Tibial nerve (tissue), 4 donors: ENCODE measurements around the gene NR2F2. TPM values are rescaled to one million over a fixed set of nuclear protein-coding genes. Genes with fewer than 3 reads are reported as not detected.
A peak's percentile ranks its signal among the peaks of the same experiment; 100 is the strongest.

Experiments used
- DNase-seq, 2 donors: peaks; one replicate each; pipeline ENCODE4 v3.0.0-alpha.2; 2019; ENCODE audit warnings: low spot score in 2 of 2
- H3K27ac ChIP-seq, 4 donors: fragments of 200-600 bp; sonication (generic) in 3 of 4; one replicate each; pipeline ENCODE4 v1.5.1; 2017 to 2019; ENCODE audit warnings: mild to moderate bottlenecking in 1 of 4
- H3K27me3 ChIP-seq, 2 donors: fragments of 200-600 bp; sonication (generic) in 1 of 2; one replicate each; pipeline versions ENCODE4 v1.5.1 to v1.6.0; 2017 to 2019
- H3K36me3 ChIP-seq, 3 donors: fragments of 200-600 bp; sonication (generic); one replicate each; pipeline ENCODE4 v1.5.1; 2018 to 2019
- H3K4me1 ChIP-seq, 4 donors: fragments of 200-600 bp; sonication (generic) in 3 of 4; one replicate each; pipeline ENCODE4 v1.5.1; 2017 to 2019
- H3K4me3 ChIP-seq, 4 donors: fragments of 200-600 bp; sonication (generic) in 3 of 4; one replicate each; pipeline ENCODE4 v1.5.1; 2017 to 2019; ENCODE audit warnings: mild to moderate bottlenecking in 1 of 4, moderate library complexity in 1 of 4
- H3K9me3 ChIP-seq, 4 donors: fragments of 200-600 bp; sonication (generic) in 3 of 4; one replicate each; pipeline ENCODE4 v1.5.1; 2017 to 2019
- CTCF ChIP-seq, 5 experiments: fragments of 200-600 bp in 3 of 5; fragments of 450-650 bp in 2 of 5; sonication (generic) in 3 of 5; IDR thresholded peaks; one replicate each; pipeline ENCODE4 v1.5.1; 2016 to 2019; ENCODE audit warnings: antibody characterized with exemption in 5 of 5, mild to moderate bottlenecking in 3 of 5, moderate library complexity in 2 of 5
- EP300 ChIP-seq, 2 donors: sonication (generic); formaldehyde crosslinking; IDR thresholded peaks; one replicate each; pipeline ENCODE4 v1.6.1; 2017; ENCODE audit warnings: antibody characterized with exemption in 2 of 2, mild to moderate bottlenecking in 1 of 2
- POLR2A ChIP-seq, 2 donors: fragments of 450-650 bp; IDR thresholded peaks; one replicate each; pipeline ENCODE4 v1.6.1; 2017; ENCODE audit warnings: antibody characterized with exemption in 2 of 2, mild to moderate bottlenecking in 2 of 2, moderate library complexity in 2 of 2
- WGBS, 2 donors: methylation state at CpG; one replicate each; pipeline ENCODE4 v1.1.5; 2018; 5-methylcytosine and 5-hydroxymethylcytosine counted together
- total RNA-seq, 4 donors: library from RNA; depleted of rRNA; stranded (reverse); fragments of >200 nt; gene quantifications; one replicate each; pipeline ENCODE4 v1.1.0, GENCODE V29; 2016

The NR2F2 gene
- total RNA-seq, 4 donors from 2014 or later: 70.8 to 129 (median 124) TPM

- H3K27me3 ChIP-seq: no peaks in the 10 kb centered on the region
- 2% methylated on average over 12 of the region's 12 CpGs for WGBS, 2 donors
- TF ChIP-seq EP300 (IDR thresholded peaks at IDR 0.05) (peak in 1 of 2 donors; percentile 59), CTCF (IDR thresholded peaks at IDR 0.05) (no peak)
Observed at GRCh38 chr15:96332637-96333121, 2.2 kb downstream of the NR2F2 start.

GRCh38 chr15:96333131-96334016 lies 2.9 kb downstream of the NR2F2 start:
- TF ChIP-seq CTCF (IDR thresholded peaks at IDR 0.05) (no peak), POLR2A (IDR thresholded peaks at IDR 0.05) (peak in 1 of 2 donors; percentile 18), EP300 (IDR thresholded peaks at IDR 0.05) (peak in 1 of 2 donors; percentile 19)
- 0 to 1% methylated on average over 60 to 66 of the region's 67 CpGs for WGBS, 2 donors
- Histone ChIP-seq H3K27me3 (no peaks in the 10 kb centered on the region), H3K36me3 (peaks cover 7 to 63% (median 10%) of the 10 kb centered on the region in 3 donors), H3K9me3 (no peaks in the 10 kb centered on the region), H3K4me3 (peak overlapping the region; percentile 48 to 89 (median 74)), H3K4me1 (peaks cover 0 to 3% (median 0%) of the 10 kb centered on the region in 4 donors), H3K27ac (peak overlapping the region; percentile 95 to 100 (median 98))
- peak in 1 of 2 donors; percentile 26 for DNase-seq

More at GRCh38 chr15:96332637-96333121, 2.2 kb downstream of the NR2F2 start:
- no peaks in the 10 kb centered on the region for H3K9me3 ChIP-seq
- H3K4me3 ChIP-seq: peak overlapping the region; percentile 48 to 89 (median 74)
- peak in 1 of 2 donors; percentile 4 for DNase-seq
- H3K27ac ChIP-seq: peak overlapping the region; percentile 95 to 100 (median 98)
- peaks cover 0 to 8% (median 0%) of the 10 kb centered on the region in 4 donors for H3K4me1 ChIP-seq
- H3K36me3 ChIP-seq: peaks cover 7 to 63% (median 10%) of the 10 kb centered on the region in 3 donors

GRCh38 chr15:96334017-96334704 lies 3.7 kb downstream of the NR2F2 start:
- Histone ChIP-seq H3K27me3 (no peaks in the 10 kb centered on the region), H3K27ac (peak overlapping the region; percentile 95 to 100 (median 98)), H3K36me3 (peaks cover 7 to 63% (median 10%) of the 10 kb centered on the region in 3 donors), H3K4me1 (peaks cover 0 to 3% (median 0%) of the 10 kb centered on the region in 4 donors), H3K9me3 (no peaks in the 10 kb centered on the region), H3K4me3 (peak overlapping the region; percentile 48 to 89 (median 74))
- 0 to 7% methylated on average over 18 to 35 of the region's 49 CpGs for WGBS, 2 donors
- peak in 1 of 2 donors; percentile 5 for DNase-seq
- TF ChIP-seq EP300 (IDR thresholded peaks at IDR 0.05): peak in 1 of 2 donors; percentile 60
- peak in 1 of 5 experiments; percentile 9 for TF ChIP-seq CTCF (IDR thresholded peaks at IDR 0.05)
- TF ChIP-seq POLR2A (IDR thresholded peaks at IDR 0.05): no peak

- Histone ChIP-seq H3K27ac (peak overlapping the region; percentile 95 to 100 (median 98)), H3K4me1 (no peaks in the 10 kb centered on the region), H3K36me3 (peaks cover 7 to 63% (median 10%) of the 10 kb centered on the region in 3 donors), H3K4me3 (peak overlapping the region; percentile 48 to 89 (median 74)), H3K9me3 (no peaks in the 10 kb centered on the region), H3K27me3 (no peaks in the 10 kb centered on the region)
- TF ChIP-seq EP300 (IDR thresholded peaks at IDR 0.05) (no peak), CTCF (IDR thresholded peaks at IDR 0.05) (no peak), POLR2A (IDR thresholded peaks at IDR 0.05) (no peak)
- DNase-seq: peak in 1 of 2 donors; percentile 5
- 4 to 12% methylated on average over 3 to 5 of the region's 5 CpGs for WGBS, 2 donors
Observed at GRCh38 chr15:96334705-96335410, 4.4 kb downstream of the NR2F2 start.
